H1 (cell line): ENCODE data around the gene SYNPO. TPM values are rescaled to one million over a fixed set of nuclear protein-coding genes. Genes with fewer than 3 reads are reported as not detected.

Experiments
- CTCF ChIA-PET: fragments of 300-600 bp; sonication (Branson Sonifier 250); formaldehyde crosslinking; loops from one replicate; lab custom pipeline; 2021; ENCODE audit not compliant: partially characterized antibody; lab: Charles Lee
- POLR2A ChIA-PET: fragments of 300-600 bp; sonication (Branson Sonifier 250); formaldehyde crosslinking; loops from one replicate; lab custom pipeline; 2021; ENCODE audit warnings: inconsistent platforms; ENCODE audit not compliant: partially characterized antibody; lab: Charles Lee
- DNase-seq, 2 experiments: peaks; one replicate each; pipeline versions ENCODE4 v3.0.0 to v3.0.0-alpha.2; 2010 to 2022; ENCODE audit warnings: low spot score in 2 of 2, low read depth in 1 of 2, mixed read lengths in 1 of 2
- FAIRE-seq: peaks from 2 replicates; lab custom pipeline; 2011; peaks lifted over from hg19 to GRCh38; lab: Jason Lieb, UNC
- H2AFZ ChIP-seq: 2 replicates; pipeline ENCODE4 v1.8.1; 2012; ENCODE audit warnings: low read length, inconsistent platforms
- H2AK5ac ChIP-seq: 2 replicates; pipeline ENCODE4 v1.6.1; 2013; ENCODE audit warnings: low read depth, low read length
- H2BK120ac ChIP-seq: replicated peaks from 2 replicates; pipeline ENCODE3; 2013; ENCODE audit warnings: low read depth, low read length, inconsistent platforms
- H2BK12ac ChIP-seq: 2 replicates; pipeline ENCODE4 v1.6.1; 2013; ENCODE audit warnings: low read depth, low read length
- H2BK15ac ChIP-seq: 2 replicates; pipeline ENCODE4 v1.6.1; 2013; ENCODE audit warnings: low read length
- H2BK20ac ChIP-seq: 2 replicates; pipeline ENCODE4 v1.6.1; 2013; ENCODE audit warnings: low read length
- H2BK5ac ChIP-seq: 2 replicates; pipeline ENCODE4 v1.6.1; 2013; ENCODE audit warnings: low read depth, low read length
- H3K14ac ChIP-seq: 2 replicates; pipeline ENCODE4 v1.6.1; 2013; ENCODE audit warnings: inconsistent platforms; ENCODE audit not compliant: insufficient read length
- H3K18ac ChIP-seq: 2 replicates; pipeline ENCODE4 v1.6.1; 2013; ENCODE audit warnings: low read length; ENCODE audit errors: extremely low read depth
- H3K23ac ChIP-seq: 2 replicates; pipeline ENCODE4 v1.6.1; 2013; ENCODE audit warnings: inconsistent platforms; ENCODE audit not compliant: insufficient read length
- H3K23me2 ChIP-seq: 2 replicates; pipeline ENCODE4 v1.6.1; 2013; ENCODE audit warnings: low read depth, low read length
- H3K27ac ChIP-seq: 2 replicates; pipeline ENCODE4 v1.6.1; 2011; ENCODE audit warnings: low read depth, low read length, inconsistent platforms
- H3K27me3 ChIP-seq, 4 experiments: replicated peaks in 1 of 4; 1 replicate in 1 of 4; 2 replicates in 3 of 4; pipeline versions ENCODE4 v1.6.1 to v1.8.1; 2011 to 2013; ENCODE audit warnings: low read length in 3 of 4, mild to moderate bottlenecking in 3 of 4, inconsistent platforms in 2 of 4, mixed read lengths in 2 of 4, moderate library complexity in 1 of 4; ENCODE audit not compliant: control insufficient read depth in 3 of 4, insufficient read depth in 3 of 4; ENCODE audit errors: extremely low read depth in 1 of 4
- H3K36me3 ChIP-seq, 4 experiments: 2 replicates each; pipeline versions ENCODE4 v1.6.1 to v1.8.1; 2011 to 2013; ENCODE audit warnings: mild to moderate bottlenecking in 4 of 4, low read length in 3 of 4, moderate library complexity in 2 of 4, control low read depth in 1 of 4, inconsistent platforms in 1 of 4; ENCODE audit not compliant: insufficient read depth in 4 of 4, control insufficient read depth in 2 of 4
- H3K4ac ChIP-seq: replicated peaks from 2 replicates; pipeline ENCODE3; 2013; ENCODE audit warnings: low read length, low read depth, mixed read lengths, inconsistent platforms; ENCODE audit not compliant: insufficient read length
- H3K4me1 ChIP-seq, 4 experiments: replicated peaks in 1 of 4; 1 replicate in 1 of 4; 2 replicates in 3 of 4; pipeline versions ENCODE4 v1.6.1 to v1.8.1; 2011 to 2013; ENCODE audit warnings: low read length in 3 of 4, inconsistent platforms in 2 of 4, mixed read lengths in 1 of 4; ENCODE audit not compliant: insufficient read depth in 4 of 4, control insufficient read depth in 3 of 4
- H3K4me2 ChIP-seq, 2 experiments: 2 replicates each; pipeline versions ENCODE4 v1.6.1 to v1.8.1; 2011 to 2013; ENCODE audit warnings: low read depth in 2 of 2, low read length in 2 of 2, control low read depth in 1 of 2, inconsistent platforms in 1 of 2, mild to moderate bottlenecking in 1 of 2; ENCODE audit not compliant: insufficient read depth in 1 of 2
- H3K4me3 ChIP-seq, 4 experiments: fragments of 200-600, 300-600 bp in 1 of 4; sonication (generic), shearing (Covaris generic), sonication (Bioruptor Twin) in 1 of 4; 2 replicates each; pipeline versions ENCODE4 v1.5.1 to v1.8.1; 2011 to 2016; ENCODE audit warnings: low read length in 4 of 4, low read depth in 3 of 4, control low read depth in 2 of 4, inconsistent platforms in 2 of 4, mild to moderate bottlenecking in 2 of 4, mixed read lengths in 1 of 4, moderate library complexity in 1 of 4; ENCODE audit not compliant: insufficient read depth in 2 of 4; ENCODE audit errors: extremely low read depth in 1 of 4
- H3K56ac ChIP-seq: replicated peaks from 2 replicates; pipeline ENCODE3; 2013; ENCODE audit warnings: low read depth, mild to moderate bottlenecking, mixed read lengths, low read length, inconsistent platforms; ENCODE audit not compliant: insufficient read length
- H3K79me1 ChIP-seq: 2 replicates; pipeline ENCODE4 v1.6.1; 2013; ENCODE audit warnings: low read depth, low read length, control low read depth
- H3K79me2 ChIP-seq, 2 experiments: 2 replicates each; pipeline versions ENCODE4 v1.6.1 to v1.8.1; 2012 to 2013; ENCODE audit warnings: low read length in 2 of 2, mild to moderate bottlenecking in 2 of 2, inconsistent platforms in 1 of 2; ENCODE audit not compliant: insufficient read depth in 2 of 2, control insufficient read depth in 1 of 2
- H3K9ac ChIP-seq, 4 experiments: replicated peaks in 1 of 4; 1 replicate in 1 of 4; 2 replicates in 3 of 4; pipeline versions ENCODE4 v1.6.1 to v1.8.1; 2011 to 2013; ENCODE audit warnings: low read depth in 3 of 4, low read length in 3 of 4, control low read depth in 2 of 4, mild to moderate bottlenecking in 2 of 4, moderate library complexity in 2 of 4, inconsistent platforms in 1 of 4; ENCODE audit errors: extremely low read depth in 1 of 4
- H3K9me3 ChIP-seq, 2 experiments: 2 replicates each; pipeline versions ENCODE4 v1.6.1 to v1.8.1; 2012 to 2013; ENCODE audit warnings: mild to moderate bottlenecking in 2 of 2, moderate library complexity in 2 of 2, control low read depth in 1 of 2, inconsistent platforms in 1 of 2, low read depth in 1 of 2, low read length in 1 of 2, mixed read lengths in 1 of 2; ENCODE audit not compliant: insufficient read depth in 2 of 2
- H4K20me1 ChIP-seq, 2 experiments: replicated peaks in 1 of 2; 2 replicates each; pipeline versions ENCODE3 to v1.8.1; 2011 to 2013; ENCODE audit warnings: inconsistent platforms in 2 of 2, low read length in 2 of 2, mild to moderate bottlenecking in 1 of 2; ENCODE audit not compliant: insufficient read depth in 2 of 2, control insufficient read depth in 1 of 2
- H4K5ac ChIP-seq: 2 replicates; pipeline ENCODE4 v1.6.1; 2013; ENCODE audit warnings: low read length, low read depth, mixed read lengths, inconsistent platforms; ENCODE audit not compliant: insufficient read length
- H4K8ac ChIP-seq: 2 replicates; pipeline ENCODE4 v1.8.0; 2013; ENCODE audit warnings: mild to moderate bottlenecking, moderate library complexity, low read length, inconsistent platforms; ENCODE audit not compliant: insufficient read depth; ENCODE audit errors: extremely low read depth
- H4K91ac ChIP-seq: replicated peaks from 2 replicates; pipeline ENCODE3; 2013; ENCODE audit warnings: low read length, mixed read lengths, inconsistent platforms; ENCODE audit not compliant: insufficient read length
- ATF3 ChIP-seq: IDR thresholded peaks from 2 replicates; pipeline ENCODE4 v1.6.1; 2011; ENCODE audit warnings: low read depth, mild to moderate bottlenecking, low read length; ENCODE audit not compliant: insufficient read depth
- CBX8 ChIP-seq: fragments of 300-800, 300-1000 bp; sonication (generic); IDR thresholded peaks from 2 replicates; pipeline ENCODE4 v1.7.1; 2016; ENCODE audit warnings: low read depth, low read length, borderline replicate concordance
- EGR1 ChIP-seq: IDR thresholded peaks from 2 replicates; pipeline ENCODE4 v1.6.1; 2011; ENCODE audit warnings: low read depth, low read length, borderline replicate concordance
- GTF2F1 ChIP-seq: IDR thresholded peaks from 2 replicates; pipeline ENCODE4 v1.6.1; 2012; ENCODE audit warnings: low read depth, low read length, improper control_type of control experiment, borderline replicate concordance
- HDAC2 ChIP-seq, 2 experiments: fragments of 300-600 bp in 1 of 2; sonication (generic) in 1 of 2; IDR thresholded peaks; 2 replicates each; pipeline ENCODE4 v1.6.1; 2011 to 2012; ENCODE audit warnings: low read depth in 2 of 2, low read length in 2 of 2, mild to moderate bottlenecking in 2 of 2, moderate library complexity in 2 of 2, borderline replicate concordance in 1 of 2, inconsistent platforms in 1 of 2
- KDM5A ChIP-seq: fragments of 200-600 bp; IDR thresholded peaks from 2 replicates; pipeline ENCODE4 v1.7.1; 2012; ENCODE audit warnings: mild to moderate bottlenecking, low read length, inconsistent platforms, mixed read lengths
- RXRA ChIP-seq: IDR thresholded peaks from 2 replicates; pipeline ENCODE4 v1.6.1; 2011; ENCODE audit warnings: low read depth, mild to moderate bottlenecking, low read length, moderate library complexity; ENCODE audit not compliant: insufficient read depth
- SIX5 ChIP-seq: IDR thresholded peaks from 2 replicates; pipeline ENCODE4 v1.6.1; 2011; ENCODE audit warnings: mild to moderate bottlenecking, low read depth, low read length
- YY1 ChIP-seq: IDR thresholded peaks from 2 replicates; pipeline ENCODE4 v1.6.1; 2011; ENCODE audit warnings: low read depth, mild to moderate bottlenecking, low read length
- WGBS, 2 experiments: shearing (Covaris generic) in 1 of 2; methylation state at CpG; one replicate each; pipeline versions ENCODE4 v1.1.6 to v1.1.7; 2013 to 2015; ENCODE audit warnings: low lambda C conversion rate in 2 of 2, mixed read lengths in 2 of 2, inconsistent platforms in 1 of 2, low coverage in 1 of 2, missing lambda C conversion rate in 1 of 2; ENCODE audit not compliant: insufficient replicate concordance in 2 of 2, insufficient coverage in 1 of 2, insufficient read length in 1 of 2; ENCODE audit errors: extremely low coverage in 1 of 2, missing lambda C conversion rate in 1 of 2; 5-methylcytosine and 5-hydroxymethylcytosine counted together
- polyA plus RNA-seq, 7 experiments: library from polyadenylated mRNA; depleted of rRNA in 3 of 7; stranded (reverse) in 5 of 7; unstranded in 2 of 7; fragments of >200 nt in 5 of 7; fragments of 200-250 nt in 2 of 7; gene quantifications; 1 replicate in 5 of 7; 2 replicates in 1 of 7; 4 replicates in 1 of 7; pipeline versions ENCODE4 v1.2.1 to v1.2.3, GENCODE V29; 2011 to 2013; ENCODE audit warnings: missing spikeins in 2 of 7, mixed read lengths in 2 of 7
- total RNA-seq: library from RNA; stranded (reverse); fragmentation: NEBNext Ultra II Directional; extraction: Animal tissue kit (Norgen Biotek cat#: 25700); gene quantifications from 2 replicates; pipeline ENCODE4 v1.2.1, GENCODE V29; 2021

SYNPO gene
- total and polyA plus RNA-seq, 2 of the 8 experiments (the other 6 are each of a cell fraction or from before 2014, with no cell fraction given) = 2.3 TPM

- no peak for DNase-seq
- no peak overlapping the region for H2BK12ac ChIP-seq
- H3K4ac ChIP-seq = no peak overlapping the region
- H3K36me3 ChIP-seq = no peaks in the 10 kb centered on the region
- H3K14ac ChIP-seq = no peak overlapping the region
- no peak overlapping the region for H3K9ac ChIP-seq
- H2AFZ ChIP-seq = no peak overlapping the region
- H3K23me2 ChIP-seq = peaks cover 9% of the 10 kb centered on the region
- ChIA-PET POLR2A (interaction anchor here (1.0 to 1.7 kb wide), 3 partner anchors 15 to 173 kb away, joined by 3 read pairs; partner anchors contain the start of gene RPS14), CTCF (interaction anchor here (0.8 to 10.4 kb wide), 9 partner anchors 11 to 68 kb away, joined by 3 to 72 read pairs (median 3); no protein-coding TSS in a partner anchor)
- peaks cover 0 to 25% (median 22%) of the 10 kb centered on the region in 4 experiments; a peak in 5 of 7 replicates for H3K27me3 ChIP-seq
- no peak overlapping the region for H2BK15ac ChIP-seq
- no peak overlapping the region; the same call in 1 of the 2 replicates for H2AK5ac ChIP-seq
- no peak overlapping the region for H3K56ac ChIP-seq
- WGBS, 2 experiments = 74% methylated on average over 2 of the region's 2 CpGs; no CpG with 5 or more reads in 1 of the 2 experiments
- no peak overlapping the region for H4K91ac ChIP-seq
- no peak overlapping the region for H2BK120ac ChIP-seq
- no peaks in the 10 kb centered on the region for H3K79me1 ChIP-seq
- H3K4me1 ChIP-seq = peaks cover 3 to 28% (median 12%) of the 10 kb centered on the region in 4 experiments
- no peak overlapping the region for H3K4me2 ChIP-seq
- H4K8ac ChIP-seq = no peak overlapping the region
- no peak overlapping the region for H2BK5ac ChIP-seq
- H3K18ac ChIP-seq = no peak overlapping the region
- no peaks in the 10 kb centered on the region for H3K9me3 ChIP-seq
- no peaks in the 10 kb centered on the region for H4K20me1 ChIP-seq
- FAIRE-seq = no peak
- no peak for TF ChIP-seq CBX8
- TF ChIP-seq KDM5A = no peak
- TF ChIP-seq GTF2F1 = no peak
- no peak for TF ChIP-seq HDAC2 (IDR thresholded peaks at IDR 0.05; ENCODE audit: borderline replicate concordance in 1 of 2, low read depth in 2 of 2, low read length in 2 of 2)
- TF ChIP-seq YY1 = no peak
- no peak for TF ChIP-seq SIX5
- TF ChIP-seq EGR1 = no peak
- TF ChIP-seq RXRA = no peak
- TF ChIP-seq ATF3 = no peak
- H3K79me2 ChIP-seq = no peaks in the 10 kb centered on the region
- no peak overlapping the region for H4K5ac ChIP-seq
- no peak overlapping the region for H3K23ac ChIP-seq
- H2BK20ac ChIP-seq = no peak overlapping the region
- no peak overlapping the region for H3K4me3 ChIP-seq
- H3K27ac ChIP-seq = no peak overlapping the region
Measured at GRCh38 chr5:150622157-150622556, 18.3 kb upstream of the SYNPO start.
